Endodermal cell (in vitro differentiated cells): ENCODE data around the gene CMTM4. TPM values are rescaled to one million over a fixed set of nuclear protein-coding genes. Genes with fewer than 3 reads are reported as not detected.

ENCODE experiments used
- DNase-seq: peaks from one replicate; pipeline ENCODE4 v3.0.0-alpha.2; 2017
- H3K27ac ChIP-seq: 2 replicates; pipeline ENCODE4 v1.5.1; 2013; ENCODE audit warnings: mild to moderate bottlenecking, low read depth, low read length, moderate library complexity
- H3K27me3 ChIP-seq: 2 replicates; pipeline ENCODE4 v1.6.1; 2013; ENCODE audit warnings: mild to moderate bottlenecking, low read length, moderate library complexity; ENCODE audit not compliant: insufficient read depth, control insufficient read depth, poor library complexity, severe bottlenecking
- H3K36me3 ChIP-seq: 2 replicates; pipeline ENCODE4 v1.7.0; 2013; ENCODE audit warnings: mild to moderate bottlenecking, low read length, moderate library complexity; ENCODE audit not compliant: control insufficient read depth, insufficient read depth
- H3K4me1 ChIP-seq: one replicate; pipeline ENCODE4 v1.7.0; 2013; ENCODE audit warnings: low read length; ENCODE audit not compliant: control insufficient read depth, insufficient read depth
- H3K4me3 ChIP-seq: 2 replicates; pipeline ENCODE4 v1.5.1; 2013; ENCODE audit warnings: mild to moderate bottlenecking, low read length, moderate library complexity
- H3K9ac ChIP-seq: 2 replicates; pipeline ENCODE4 v1.6.1; 2013; ENCODE audit warnings: mild to moderate bottlenecking, low read length, moderate library complexity; ENCODE audit not compliant: poor library complexity, severe bottlenecking; ENCODE audit errors: extremely low read depth
- H3K9me3 ChIP-seq: 2 replicates; pipeline ENCODE4 v1.6.1; 2013; ENCODE audit warnings: mild to moderate bottlenecking, low read length, moderate library complexity; ENCODE audit not compliant: control insufficient read depth
- H3K27ac Mint-ChIP-seq: 2 replicates; pipeline ENCODE4 v1.8.0; 2020; ENCODE audit warnings: mixed read lengths
- H3K27me3 Mint-ChIP-seq: 2 replicates; pipeline ENCODE4 v1.8.0; 2021; ENCODE audit warnings: mild to moderate bottlenecking, mixed read lengths; ENCODE audit not compliant: insufficient read depth
- H3K36me3 Mint-ChIP-seq: 2 replicates; pipeline ENCODE4 v1.8.0; 2020; ENCODE audit warnings: low read depth, mixed read lengths
- H3K4me1 Mint-ChIP-seq: 2 replicates; pipeline ENCODE4 v1.8.0; 2020; ENCODE audit warnings: mixed read lengths
- H3K4me3 Mint-ChIP-seq: 2 replicates; pipeline ENCODE4 v1.8.0; 2020; ENCODE audit warnings: mild to moderate bottlenecking, moderate library complexity, mixed read lengths
- H3K9me3 Mint-ChIP-seq: 2 replicates; pipeline ENCODE4 v1.8.0; 2020; ENCODE audit warnings: mild to moderate bottlenecking, mixed read lengths
- CTCF ChIP-seq: fragments of 200-600 bp; sonication (generic); conservative IDR thresholded peaks from 2 replicates; pipeline ENCODE4 v1.5.0; 2021; ENCODE audit warnings: antibody characterized with exemption, mild to moderate bottlenecking
- WGBS, 2 experiments: methylation state at CpG; one replicate each; pipeline versions ENCODE4 v1.1.5 to v1.1.7; 2013; ENCODE audit warnings: missing lambda C conversion rate in 2 of 2, mixed read lengths in 1 of 2; ENCODE audit not compliant: insufficient coverage in 1 of 2, insufficient read length in 1 of 2; 5-methylcytosine and 5-hydroxymethylcytosine counted together
- total RNA-seq, 2 donors: library from RNA; stranded (reverse); fragmentation: NEBNext Ultra II Directional in 1 of 2; extraction: Animal tissue kit (Norgen Biotek cat#: 25700) in 1 of 2; gene quantifications; 2 replicates in 1 of 2; 3 replicates in 1 of 2; pipeline ENCODE4 v1.2.1, GENCODE V29; 2021

CMTM4 gene
- total RNA-seq, 2 donors from 2014 or later, result 68.2 to 76.2 TPM

- Mint-ChIP-seq H3K27ac (no peak overlapping the region), H3K4me3 (no peak overlapping the region), H3K36me3 (no peaks in the 10 kb centered on the region), H3K27me3 (no peaks in the 10 kb centered on the region), H3K9me3 (no peaks in the 10 kb centered on the region), H3K4me1 (no peaks in the 10 kb centered on the region)
- Histone ChIP-seq H3K9me3 (no peaks in the 10 kb centered on the region), H3K4me3 (no peak overlapping the region), H3K36me3 (no peaks in the 10 kb centered on the region), H3K9ac (no peak overlapping the region), H3K4me1 (no peaks in the 10 kb centered on the region), H3K27ac (no peak overlapping the region), H3K27me3 (no peaks in the 10 kb centered on the region)
- no peak for TF ChIP-seq CTCF
- no peak for DNase-seq
- WGBS, 2 experiments, result 70 to 85% methylated on average over 1 to 4 of the region's 4 CpGs
Measured at GRCh38 chr16:66591018-66591417, 105.5 kb downstream of the CMTM4 start.

GRCh38 chr16:66590322-66590721 is 106.2 kb downstream of the CMTM4 start:
- Histone ChIP-seq H3K36me3 (no peaks in the 10 kb centered on the region), H3K4me3 (no peak overlapping the region), H3K27me3 (no peaks in the 10 kb centered on the region), H3K9ac (no peak overlapping the region), H3K4me1 (no peaks in the 10 kb centered on the region), H3K9me3 (no peaks in the 10 kb centered on the region), H3K27ac (no peak overlapping the region)
- peak overlapping the region; percentile 36 for H3K27ac Mint-ChIP-seq
- no peak overlapping the region for H3K4me3 Mint-ChIP-seq
- DNase-seq, result no peak
- no peaks in the 10 kb centered on the region for H3K27me3 Mint-ChIP-seq
- no peaks in the 10 kb centered on the region for H3K9me3 Mint-ChIP-seq
- no peak for TF ChIP-seq CTCF
- H3K36me3 Mint-ChIP-seq, result no peaks in the 10 kb centered on the region
- H3K4me1 Mint-ChIP-seq, result no peaks in the 10 kb centered on the region
- WGBS, 2 experiments, result 90 to 94% methylated on average over 7 to 8 of the region's 8 CpGs

- no peaks in the 10 kb centered on the region for H3K9me3 ChIP-seq
- H3K4me1 ChIP-seq, result no peaks in the 10 kb centered on the region
- peak; percentile 81 for TF ChIP-seq CTCF
- Mint-ChIP-seq H3K4me1 (no peaks in the 10 kb centered on the region), H3K27me3 (no peaks in the 10 kb centered on the region), H3K36me3 (no peaks in the 10 kb centered on the region), H3K9me3 (no peaks in the 10 kb centered on the region), H3K4me3 (no peak overlapping the region), H3K27ac (no peak overlapping the region)
- no peaks in the 10 kb centered on the region for H3K36me3 ChIP-seq
- DNase-seq, result peak; percentile 84
- WGBS, 2 experiments, result 90 to 95% methylated on average over 2 to 8 of the region's 8 CpGs
- H3K27me3 ChIP-seq, result no peaks in the 10 kb centered on the region
- H3K4me3 ChIP-seq, result no peak overlapping the region
- H3K9ac ChIP-seq, result no peak overlapping the region
- no peak overlapping the region for H3K27ac ChIP-seq
Measured at GRCh38 chr16:66588981-66589713, 107.4 kb downstream of the CMTM4 start.
